GM18870 (cell line): ENCODE data around the gene CGB1.
"Not testable (repeated sequence)": the region's sequence is repeated elsewhere in the genome, so short reads cannot be mapped to it uniquely, and the experiment has no call there.

Source experiments
- ATAC-seq: cut with Tn5 transposase; IDR thresholded peaks from one replicate; pipeline ENCODE4 v1.9.1; 2021; ENCODE audit warnings: moderate library complexity; ENCODE audit not compliant: unreplicated experiment

CGB1 gene

DNA sequence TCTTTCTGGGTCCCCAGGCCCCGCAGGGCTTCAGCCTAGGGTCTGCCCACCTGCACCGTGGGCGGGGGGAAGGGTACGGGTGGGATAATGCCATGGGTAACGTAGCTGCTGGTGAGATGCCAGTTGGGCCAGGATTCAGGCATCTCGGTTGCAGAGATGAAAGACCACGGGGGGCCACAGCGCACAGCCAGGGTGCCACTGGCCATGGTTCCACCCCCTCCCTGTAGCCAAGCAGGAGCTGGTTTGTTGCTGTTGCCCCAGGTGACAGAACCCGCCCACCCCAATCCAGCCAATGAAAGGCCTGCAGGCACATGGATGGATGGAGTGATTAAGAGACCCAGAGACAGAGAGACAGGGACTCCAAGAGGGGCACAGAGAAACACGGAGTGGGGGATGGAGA, 21.9 kb upstream of the CGB1 start:
- ATAC-seq, result no peak

DNA sequence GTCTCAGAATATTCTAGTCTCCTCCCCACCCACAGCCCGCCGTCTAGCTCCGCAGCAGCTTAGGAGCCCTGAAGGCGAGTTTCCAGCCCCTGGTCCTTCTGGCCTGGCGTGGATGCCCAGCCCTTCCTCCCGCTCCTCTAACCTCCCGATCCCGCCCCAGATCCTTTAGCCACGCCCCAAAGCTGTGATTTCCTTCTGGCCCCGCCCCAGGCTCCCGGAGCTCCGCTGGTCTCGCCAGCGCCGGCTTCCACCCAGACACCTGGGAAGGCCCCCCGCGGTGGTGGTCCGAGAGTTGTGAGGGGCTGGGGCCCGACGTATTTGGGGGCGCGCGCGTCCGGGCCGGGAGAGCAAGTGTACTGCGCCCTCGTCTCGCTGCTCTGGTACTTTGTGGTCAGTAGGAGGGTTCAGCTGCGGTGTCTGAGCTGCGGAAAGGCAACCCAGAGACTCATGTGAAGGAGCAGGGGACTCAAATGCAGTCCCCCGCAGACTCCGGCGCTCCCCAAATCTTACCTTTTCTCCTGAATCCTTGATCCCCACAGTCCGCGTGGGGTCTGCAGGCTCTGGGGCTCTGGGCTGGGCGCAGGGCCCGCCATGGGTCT, 21.0 kb upstream of the CGB1 start, which contains the start of gene CGB7:
Gene CGB7 (minus strand): TSS at position 114 of the 599 bp plus-strand sequence. CDS start 2,374 bp downstream, outside the sequence.
- ATAC-seq, result no peak

DNA sequence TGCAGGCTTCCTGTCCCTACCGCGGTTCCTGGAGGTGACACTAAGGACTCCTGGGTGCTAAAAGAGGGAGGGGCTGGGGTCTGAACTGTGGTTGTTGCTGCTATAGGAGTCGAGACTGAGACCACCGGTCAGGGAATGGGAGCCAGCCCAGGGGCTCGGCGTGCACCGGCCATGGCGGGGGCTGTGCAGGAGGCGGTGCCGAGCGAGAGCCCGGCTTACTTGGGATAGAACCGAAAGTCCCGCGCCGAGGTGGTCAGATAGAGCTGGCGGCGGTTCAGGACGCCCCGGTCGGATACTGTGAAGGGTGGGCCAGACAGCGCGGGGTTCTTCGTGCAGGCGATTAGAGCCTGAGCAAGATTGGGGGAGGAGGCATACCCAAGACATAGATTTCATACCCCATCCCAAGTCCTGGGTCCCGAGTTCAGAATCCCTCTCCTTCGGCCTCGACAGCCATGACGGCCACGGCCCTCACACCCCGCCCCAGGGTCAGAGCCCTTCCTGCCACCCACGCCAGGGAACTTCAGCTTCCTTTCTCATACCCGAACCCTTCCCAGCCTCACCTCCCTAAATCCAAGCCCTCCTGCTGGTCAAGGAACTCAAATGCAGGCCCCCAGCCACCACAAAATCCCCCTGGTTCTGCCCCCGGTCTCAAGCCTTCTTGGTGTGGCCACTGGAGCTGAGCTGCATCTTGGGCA, 20.4 kb upstream of the CGB1 start:
- ATAC-seq, result not testable (repeated sequence)

DNA sequence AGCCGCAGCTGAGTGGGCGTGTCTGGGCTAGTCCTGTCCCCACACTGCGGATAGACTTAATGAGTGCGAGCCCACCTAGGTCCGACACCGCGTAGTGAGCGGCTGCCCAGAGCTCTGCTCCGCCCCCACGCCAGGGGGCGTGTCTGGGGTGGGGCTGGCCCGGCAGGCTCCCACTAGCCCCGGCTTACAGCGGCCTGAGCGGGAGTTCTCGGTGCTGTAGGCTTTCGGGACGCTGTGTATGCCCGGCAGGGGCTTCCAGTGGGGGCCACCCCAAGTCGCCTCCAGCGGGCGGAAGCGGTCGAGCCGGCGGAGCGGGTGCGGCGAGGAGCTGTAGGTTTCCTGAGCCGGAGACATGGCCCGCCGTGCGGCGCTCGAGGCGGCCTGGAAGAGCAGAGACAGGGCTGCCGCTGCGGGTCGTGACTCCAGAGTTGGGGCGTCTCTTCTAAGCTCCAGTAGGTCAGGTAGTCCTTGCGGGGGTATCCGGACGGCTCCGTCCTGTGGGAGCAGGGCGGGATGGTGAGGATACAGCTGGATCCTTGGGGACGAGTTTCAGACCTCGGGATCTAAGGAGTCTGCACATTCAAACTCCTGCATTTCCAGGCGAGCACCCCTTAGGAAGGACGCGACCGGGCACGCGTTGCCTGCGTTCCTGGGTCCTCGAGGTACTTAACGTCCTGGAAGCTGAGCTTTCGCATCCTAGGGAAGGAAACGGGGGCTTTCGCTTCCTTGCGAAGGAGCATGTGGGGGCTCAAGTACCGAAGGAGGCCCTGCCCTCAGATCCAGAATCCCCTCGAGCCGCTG, 19.6 kb upstream of the CGB1 start:
- no peak for ATAC-seq

DNA sequence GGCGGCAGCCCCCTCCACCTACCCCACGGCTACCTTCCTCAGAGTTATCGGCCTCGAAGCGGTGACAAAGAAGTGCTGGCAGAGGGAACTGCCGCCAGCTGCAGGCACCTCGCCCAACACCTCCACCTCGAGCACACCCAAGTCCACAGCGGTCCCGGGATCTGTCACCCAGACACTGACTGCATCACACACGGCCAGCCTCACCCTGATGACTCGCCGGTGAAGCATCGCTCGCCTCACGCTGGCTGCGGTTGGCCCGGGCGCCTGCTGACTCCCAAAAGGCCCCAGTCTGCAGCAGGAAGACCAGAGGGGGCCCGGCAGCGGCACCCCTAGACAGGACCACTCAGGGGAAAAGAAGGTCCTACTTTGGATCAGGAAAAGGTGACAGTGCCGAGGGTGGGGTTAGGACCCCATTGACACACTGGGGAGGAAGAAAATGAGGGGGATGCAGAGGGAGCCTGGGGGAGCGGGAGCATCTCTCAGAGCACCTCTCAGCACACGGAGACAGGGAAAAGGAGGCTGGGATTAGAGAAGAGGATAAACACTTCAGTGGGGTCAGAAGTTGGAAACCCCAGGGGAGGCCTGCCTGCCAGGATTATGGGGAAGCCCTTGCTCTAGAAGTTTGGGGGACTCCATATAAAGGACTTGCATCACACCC, 13.8 kb upstream of the CGB1 start:
- ATAC-seq, result not testable (repeated sequence)

DNA sequence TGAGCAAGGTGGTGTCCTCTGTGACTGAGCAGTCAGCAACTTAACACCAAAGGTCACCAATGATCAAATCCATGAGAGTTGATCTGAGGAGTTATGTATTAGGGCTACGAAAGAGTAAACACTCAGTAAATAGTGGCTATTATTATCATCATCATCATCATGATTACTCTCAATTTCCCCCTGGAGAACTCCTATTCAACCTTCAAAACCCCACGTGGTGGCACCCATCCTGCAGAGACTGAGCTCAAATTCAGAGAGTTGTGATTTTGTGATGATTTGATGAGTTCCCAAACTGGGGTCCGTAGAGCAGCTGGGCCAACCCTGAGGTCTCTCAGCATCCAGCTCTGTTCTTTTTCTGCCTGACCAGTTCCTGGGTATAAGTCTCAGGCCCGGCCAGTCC, 13.1 kb upstream of the CGB1 start:
- not testable (repeated sequence) for ATAC-seq

DNA sequence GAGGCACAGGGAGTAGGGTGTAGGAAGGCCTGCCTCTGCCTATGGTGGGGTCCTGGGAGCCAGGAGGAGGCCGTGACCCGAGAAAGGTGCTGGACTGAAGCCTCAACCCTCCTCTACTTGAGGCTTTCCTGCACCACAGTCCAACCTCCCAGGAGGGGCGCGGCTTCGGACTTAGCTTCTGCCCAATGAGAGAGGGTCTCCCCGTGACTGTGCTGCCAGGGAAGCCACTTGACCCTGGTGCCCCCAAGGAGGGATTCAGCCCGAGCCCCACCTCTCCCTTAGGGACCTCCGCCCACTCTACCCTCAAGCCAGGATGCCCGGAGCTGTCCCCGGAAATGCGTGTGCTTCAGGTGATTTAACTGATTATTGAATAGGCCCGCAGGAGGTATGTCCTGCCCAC, 12.3 kb upstream of the CGB1 start, which contains the start of gene CGB8:
Gene CGB8 (minus strand): TSS at position 101 of the 400 bp plus-strand sequence. CDS start 372 bp downstream, outside the sequence.
- ATAC-seq, result not testable (repeated sequence)

DNA sequence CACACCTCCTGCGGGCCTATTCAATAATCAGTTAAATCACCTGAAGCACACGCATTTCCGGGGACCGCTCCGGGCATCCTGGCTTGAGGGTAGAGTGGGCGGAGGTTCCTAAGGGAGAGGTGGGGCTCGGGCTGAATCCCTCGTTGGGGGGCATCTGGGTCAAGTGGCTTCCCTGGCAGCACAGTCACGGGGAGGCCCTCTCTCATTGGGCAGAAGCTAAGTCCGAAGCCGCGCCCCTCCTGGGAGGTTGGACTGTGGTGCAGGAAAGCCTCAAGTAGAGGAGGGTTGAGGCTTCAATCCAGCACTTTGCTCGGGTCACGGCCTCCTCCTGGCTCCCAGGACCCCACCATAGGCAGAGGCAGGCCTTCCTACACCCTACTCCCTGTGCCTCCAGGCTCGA, 6.9 kb upstream of the CGB1 start, which contains the start of gene CGB5:
Gene CGB5 (plus strand): TSS at position 301 of the 400 bp plus-strand sequence. CDS start 362 bp downstream, outside the sequence.
- ATAC-seq, result not testable (repeated sequence)

DNA sequence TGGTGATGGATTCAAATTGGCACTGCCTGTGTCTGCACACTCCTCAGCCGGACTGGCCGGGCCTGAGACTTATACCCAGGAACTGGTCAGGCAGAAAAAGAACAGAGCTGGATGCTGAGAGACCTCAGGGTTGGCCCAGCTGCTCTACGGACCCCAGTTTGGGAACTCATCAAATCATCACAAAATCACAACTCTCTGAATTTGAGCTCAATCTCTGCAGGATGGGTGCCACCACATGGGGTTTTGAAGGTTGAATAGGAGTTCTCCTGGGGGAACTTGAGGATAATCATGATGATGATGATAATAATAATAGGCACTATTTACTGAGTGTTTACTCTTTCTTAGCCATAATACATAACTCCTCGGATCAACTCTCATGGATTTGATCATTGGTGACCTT, 6.0 kb upstream of the CGB1 start:
- not testable (repeated sequence) for ATAC-seq

DNA sequence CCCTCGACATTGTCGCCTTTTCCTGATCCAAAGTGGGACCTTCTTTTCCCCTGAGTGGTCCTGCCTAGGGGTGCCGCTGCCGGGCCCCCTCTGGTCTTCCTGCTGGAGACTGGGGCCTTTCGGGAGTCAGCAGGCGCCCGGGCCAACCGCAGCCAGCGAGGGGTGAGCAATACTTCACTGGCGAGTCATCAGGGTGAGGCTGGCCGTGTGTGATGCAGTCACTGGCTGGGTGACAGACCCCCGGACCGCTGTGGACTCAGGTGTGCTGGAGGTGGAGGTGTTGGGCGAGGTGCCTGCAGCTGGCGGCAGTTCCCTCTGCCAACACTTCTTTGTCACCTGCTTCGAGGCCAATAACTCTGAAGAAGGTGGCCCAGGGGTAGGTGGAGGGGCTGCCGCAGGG, 5.5 kb upstream of the CGB1 start:
- no peak for ATAC-seq

DNA sequence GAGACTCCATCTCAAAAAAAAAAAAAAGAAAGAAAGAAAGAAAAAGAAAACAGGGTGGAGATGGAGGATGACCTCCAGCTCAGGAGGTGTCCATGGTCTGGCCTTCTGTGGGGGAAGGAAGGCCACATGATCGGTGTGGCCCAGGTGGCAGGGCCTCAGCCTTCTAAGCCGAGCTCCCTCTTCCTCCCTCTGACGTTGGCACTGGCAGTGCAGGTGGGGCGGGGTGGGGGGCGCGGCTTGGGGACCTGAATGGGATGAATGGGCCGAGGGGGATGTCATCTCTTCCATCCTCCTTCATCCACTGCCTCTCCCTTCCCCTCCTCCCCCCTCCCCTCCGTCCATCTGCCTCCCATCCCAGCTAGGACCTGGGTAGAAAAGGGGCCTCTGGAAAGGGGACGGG, 3.0 kb upstream of the CGB1 start:
- not testable (repeated sequence) for ATAC-seq

DNA sequence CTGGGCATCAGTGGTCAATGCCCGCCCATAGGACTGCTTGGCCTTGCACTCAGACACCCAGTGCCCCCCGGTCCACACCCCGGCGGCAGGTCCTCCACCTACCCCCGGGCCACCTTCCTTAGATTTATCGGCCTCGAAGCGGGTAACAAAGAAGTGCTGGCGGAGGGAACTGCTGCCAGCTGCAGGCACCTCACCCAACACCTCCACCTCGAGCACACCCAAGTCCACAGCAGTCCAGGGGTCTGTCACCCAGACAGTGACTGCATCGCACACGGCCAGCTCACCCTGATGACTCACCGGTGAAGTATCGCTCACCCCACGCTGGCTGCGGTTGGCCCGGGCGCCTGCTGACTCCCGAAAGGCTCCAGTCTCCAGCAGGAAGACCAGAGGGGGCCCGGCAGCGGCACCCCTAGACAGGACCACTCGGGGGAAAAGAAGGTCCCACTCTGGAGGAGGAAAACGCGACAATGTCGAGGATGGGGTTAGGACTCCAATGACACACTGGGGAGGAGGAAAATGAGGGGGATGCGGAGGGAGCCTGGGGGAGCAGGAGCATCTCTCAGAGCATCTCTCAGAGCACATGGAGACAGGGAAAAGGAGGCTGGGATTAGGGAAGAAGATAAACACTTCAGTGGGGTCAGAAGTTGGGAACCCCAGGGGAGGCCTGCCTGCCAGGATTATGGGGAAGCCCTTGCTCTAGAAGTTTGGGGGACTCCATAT, 2.0 kb upstream of the CGB1 start:
- not testable (repeated sequence) for ATAC-seq

DNA sequence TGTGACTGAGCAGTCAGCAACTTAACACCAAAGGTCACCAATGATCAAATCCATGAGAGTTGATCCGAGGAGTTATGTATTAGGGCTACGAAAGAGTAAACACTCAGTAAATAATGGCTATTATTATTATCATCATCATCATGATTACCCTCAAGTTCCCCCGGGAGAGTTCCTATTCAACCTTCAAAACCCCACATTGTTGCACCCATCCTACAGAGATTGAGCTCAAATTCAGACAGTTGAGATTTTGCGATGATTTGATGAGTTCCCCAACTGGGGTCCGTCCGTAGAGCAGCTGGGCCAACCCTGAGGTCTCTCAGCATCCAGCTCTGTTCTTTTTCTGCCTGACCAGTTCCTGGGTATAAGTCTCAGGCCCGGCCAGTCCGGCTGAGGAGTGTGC, 1.4 kb upstream of the CGB1 start:
- ATAC-seq, result not testable (repeated sequence)

DNA sequence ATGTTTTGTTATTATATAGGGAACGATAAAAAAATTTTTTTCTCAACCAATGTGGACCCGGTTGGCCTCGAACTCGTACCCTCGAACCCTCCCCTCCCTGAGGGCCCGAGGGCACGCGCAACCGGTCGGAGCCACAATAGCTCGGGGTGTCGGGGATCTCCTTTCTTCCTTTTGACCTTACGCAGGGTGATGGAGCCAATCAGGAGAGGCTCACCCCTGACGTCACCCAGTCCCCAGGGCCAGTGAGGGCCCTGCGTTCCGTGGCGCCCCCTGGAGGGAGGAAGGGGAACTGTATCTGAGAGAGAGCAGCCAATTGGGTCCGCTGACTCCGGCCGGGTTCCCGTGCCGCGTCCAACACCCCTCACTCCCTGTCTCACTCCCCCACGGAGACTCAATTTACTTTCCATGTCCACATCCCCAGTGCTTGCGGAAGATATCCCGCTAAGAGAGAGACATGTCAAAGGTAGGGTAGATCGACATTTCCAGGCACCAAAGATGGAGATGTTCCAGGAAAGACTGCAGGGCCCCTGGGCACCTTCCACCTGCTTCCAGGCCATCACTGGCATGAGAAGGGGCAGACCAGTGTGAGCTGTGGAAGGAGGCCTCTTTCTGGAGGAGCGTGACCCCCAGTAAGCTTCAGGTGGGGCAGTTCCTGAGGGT, 4.9 kb downstream of the CGB1 start, which contains the start of gene CGB2:
Gene CGB2 (plus strand): TSS at position 249 of the 660 bp plus-strand sequence. CDS start 206 bp downstream, at position 455.
- not testable (repeated sequence) for ATAC-seq

DNA sequence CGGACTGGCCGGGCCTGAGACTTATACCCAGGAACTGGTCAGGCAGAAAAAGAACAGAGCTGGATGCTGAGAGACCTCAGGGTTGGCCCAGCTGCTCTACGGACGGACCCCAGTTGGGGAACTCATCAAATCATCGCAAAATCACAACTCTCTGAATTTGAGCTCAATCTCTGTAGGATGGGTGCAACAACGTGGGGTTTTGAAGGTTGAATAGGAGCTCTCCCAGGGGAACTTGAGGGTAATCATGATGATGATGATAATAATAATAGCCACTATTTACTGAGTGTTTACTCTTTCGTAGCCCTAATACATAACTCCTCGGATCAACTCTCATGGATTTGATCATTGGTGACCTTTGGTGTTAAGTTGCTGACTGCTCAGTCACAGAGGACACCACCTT, 6.4 kb downstream of the CGB1 start:
- not testable (repeated sequence) for ATAC-seq

DNA sequence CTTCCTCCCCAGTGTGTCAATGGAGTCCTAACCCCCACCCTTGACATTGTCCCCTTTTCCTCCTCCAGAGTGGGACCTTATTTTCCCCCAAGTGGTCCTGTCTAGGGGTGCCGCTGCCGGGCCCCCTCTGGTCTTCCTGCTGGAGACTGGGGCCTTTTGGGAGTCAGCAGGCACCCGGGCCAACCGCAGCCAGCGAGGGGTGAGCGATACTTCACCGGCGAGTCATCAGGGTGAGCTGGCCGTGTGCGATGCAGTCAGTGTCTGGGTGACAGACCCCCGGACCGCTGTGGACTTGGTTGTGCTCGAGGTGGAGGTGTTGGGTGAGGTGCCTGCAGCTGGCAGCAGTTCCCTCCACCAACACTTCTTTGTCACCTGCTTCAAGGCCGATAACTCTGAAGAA, 6.9 kb downstream of the CGB1 start:
- not testable (repeated sequence) for ATAC-seq

DNA sequence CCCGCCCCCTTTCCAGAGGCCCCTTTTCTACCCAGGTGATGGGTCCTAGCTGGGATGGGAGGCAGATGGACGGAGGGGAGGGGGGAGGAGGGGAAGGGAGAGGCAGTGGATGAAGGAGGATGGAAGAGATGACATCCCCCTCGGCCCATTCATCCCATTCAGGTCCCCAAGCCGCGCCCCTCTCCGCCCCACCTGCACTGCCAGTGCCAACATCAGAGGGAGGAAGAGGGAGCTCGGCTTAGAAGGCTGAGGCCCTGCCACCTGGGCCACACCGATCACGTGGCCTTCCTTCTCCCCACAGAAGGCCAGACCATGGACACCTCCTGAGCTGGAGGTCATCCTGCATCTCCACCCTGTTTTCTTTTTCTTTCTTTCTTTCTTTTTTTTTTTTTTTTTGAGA, 8.0 kb downstream of the CGB1 start:
- not testable (repeated sequence) for ATAC-seq

DNA sequence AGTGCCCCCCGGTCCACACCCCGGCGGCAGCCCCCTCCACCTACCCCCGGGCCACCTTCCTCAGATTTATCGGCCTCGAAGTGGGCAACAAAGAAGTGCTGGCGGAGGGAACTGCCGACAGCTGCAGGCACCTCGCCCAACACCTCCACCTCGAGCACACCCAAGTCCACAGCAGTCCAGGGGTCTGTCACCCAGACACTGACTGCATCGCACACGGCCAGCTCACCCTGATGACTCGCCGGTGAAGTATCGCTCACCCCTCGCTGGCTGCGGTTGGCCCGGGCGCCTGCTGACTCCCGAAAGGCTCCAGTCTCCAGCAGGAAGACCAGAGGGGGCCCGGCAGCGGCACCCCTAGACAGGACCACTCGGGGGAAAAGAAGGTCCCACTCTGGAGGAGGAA, 11.1 kb downstream of the CGB1 start:
- ATAC-seq, result not testable (repeated sequence)

DNA sequence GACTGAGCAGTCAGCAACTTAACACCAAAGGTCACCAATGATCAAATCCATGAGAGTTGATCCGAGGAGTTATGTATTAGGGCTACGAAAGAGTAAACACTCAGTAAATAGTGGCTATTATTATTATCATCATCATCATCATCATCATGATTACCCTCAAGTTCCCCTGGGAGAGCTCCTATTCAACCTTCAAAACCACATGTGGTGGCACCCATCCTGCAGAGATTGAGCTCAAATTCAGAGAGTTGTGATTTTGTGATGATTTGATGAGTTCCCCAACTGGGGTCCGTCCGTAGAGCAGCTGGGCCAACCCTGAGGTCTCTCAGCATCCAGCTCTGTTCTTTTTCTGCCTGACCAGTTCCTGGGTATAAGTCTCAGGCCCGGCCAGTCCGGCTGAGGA, 11.6 kb downstream of the CGB1 start:
- ATAC-seq, result not testable (repeated sequence)

DNA sequence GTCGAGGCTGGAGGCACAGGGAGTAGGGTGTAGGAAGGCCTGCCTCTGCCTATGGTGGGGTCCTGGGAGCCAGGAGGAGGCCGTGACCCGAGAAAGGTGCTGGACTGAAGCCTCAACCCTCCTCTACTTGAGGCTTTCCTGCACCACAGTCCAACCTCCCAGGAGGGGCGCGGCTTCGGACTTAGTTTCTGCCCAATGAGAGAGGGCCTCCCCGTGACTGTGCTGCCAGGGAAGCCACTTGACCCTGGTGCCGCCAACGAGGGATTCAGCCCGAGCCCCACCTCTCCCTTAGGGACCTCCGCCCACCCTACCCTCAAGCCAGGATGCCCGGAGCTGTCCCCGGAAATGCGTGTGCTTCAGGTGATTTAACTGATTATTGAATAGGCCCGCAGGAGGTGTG, 12.5 kb downstream of the CGB1 start, which contains the start of gene CGB3:
Gene CGB3 (minus strand): TSS at position 101 of the 400 bp plus-strand sequence. CDS start 362 bp downstream, outside the sequence.
- ATAC-seq, result not testable (repeated sequence)
